MM.1S (cell line): ENCODE results near the gene CLEC16A.

ENCODE experiments used
- DNase-seq: peaks from one replicate; pipeline ENCODE4 v3.0.0-alpha.2; 2015
- H2AFZ ChIP-seq: fragments of 300-600 bp; sonication (generic); 2 replicates; pipeline ENCODE4 v1.6.0; 2016; ENCODE audit warnings: antibody characterized with exemption, low read length
- H3F3A ChIP-seq: fragments of 300-600 bp; sonication (generic); 2 replicates; pipeline ENCODE4 v1.6.1; 2016; ENCODE audit warnings: mild to moderate bottlenecking, antibody characterized with exemption, low read length, moderate library complexity, mixed read lengths; ENCODE audit not compliant: insufficient read depth
- H3K27ac ChIP-seq: fragments of 300-600 bp; sonication (generic); 2 replicates; pipeline ENCODE4 v1.5.1; 2016; ENCODE audit warnings: mild to moderate bottlenecking, low read length
- H3K27me3 ChIP-seq: fragments of 300-600 bp; sonication (generic); replicated peaks from 2 replicates; pipeline ENCODE4 v1.6.0; 2016; ENCODE audit warnings: low read length; ENCODE audit not compliant: insufficient read depth
- H3K36me3 ChIP-seq: fragments of 300-600 bp; sonication (generic); replicated peaks from 2 replicates; pipeline ENCODE4 v1.6.1; 2016; ENCODE audit warnings: mild to moderate bottlenecking, low read length, mixed read lengths; ENCODE audit not compliant: insufficient read depth
- H3K4me1 ChIP-seq: fragments of 300-600 bp; sonication (generic); 2 replicates; pipeline ENCODE4 v1.6.1; 2016; ENCODE audit warnings: low read length, mixed read lengths
- H3K4me2 ChIP-seq: fragments of 300-600 bp; sonication (generic); 2 replicates; pipeline ENCODE4 v1.6.0; 2016; ENCODE audit warnings: low read depth, low read length
- H3K4me3 ChIP-seq: fragments of 300-600 bp; sonication (generic); 2 replicates; pipeline ENCODE4 v1.5.1; 2016; ENCODE audit warnings: low read length, mixed read lengths
- H3K79me2 ChIP-seq: fragments of 300-600 bp; sonication (generic); 2 replicates; pipeline ENCODE4 v1.6.1; 2016; ENCODE audit warnings: mixed run types, low read length, mixed read lengths
- H3K9ac ChIP-seq: fragments of 300-600 bp; sonication (generic); 2 replicates; pipeline ENCODE4 v1.6.1; 2016; ENCODE audit warnings: low read length, mixed read lengths
- H3K9me2 ChIP-seq: fragments of 300-600 bp; sonication (generic); replicated peaks from 2 replicates; pipeline ENCODE4 v1.6.1; 2016; ENCODE audit warnings: mild to moderate bottlenecking, low read length, mixed read lengths; ENCODE audit not compliant: insufficient read depth
- H3K9me3 ChIP-seq: fragments of 300-600 bp; sonication (generic); replicated peaks from 2 replicates; pipeline ENCODE4 v1.6.1; 2016; ENCODE audit warnings: mild to moderate bottlenecking, low read length, mixed read lengths; ENCODE audit not compliant: insufficient read depth
- H4K20me1 ChIP-seq: fragments of 300-600 bp; sonication (generic); 2 replicates; pipeline ENCODE4 v1.6.1; 2016; ENCODE audit warnings: mild to moderate bottlenecking, low read length, moderate library complexity, mixed read lengths; ENCODE audit not compliant: insufficient read depth
- EZH2 ChIP-seq: fragments of 300-600 bp; sonication (generic); optimal IDR thresholded peaks from 2 replicates; pipeline ENCODE3; 2017; ENCODE audit warnings: low read depth, mild to moderate bottlenecking, antibody characterized with exemption, low read length, mixed read lengths
- EZH2phosphoT487 ChIP-seq: fragments of 300-600 bp; sonication (generic); IDR thresholded peaks from 2 replicates; pipeline ENCODE4 v1.6.1; 2018; ENCODE audit warnings: antibody characterized with exemption, low read length
- TF ChIP-seq, protein P1 (sequence below): fragments of 300-600 bp; sonication (generic); IDR thresholded peaks from 2 replicates; pipeline ENCODE4 v1.5.1; 2016; ENCODE audit warnings: antibody characterized with exemption, low read length, mixed read lengths

Gene CLEC16A

DNA sequence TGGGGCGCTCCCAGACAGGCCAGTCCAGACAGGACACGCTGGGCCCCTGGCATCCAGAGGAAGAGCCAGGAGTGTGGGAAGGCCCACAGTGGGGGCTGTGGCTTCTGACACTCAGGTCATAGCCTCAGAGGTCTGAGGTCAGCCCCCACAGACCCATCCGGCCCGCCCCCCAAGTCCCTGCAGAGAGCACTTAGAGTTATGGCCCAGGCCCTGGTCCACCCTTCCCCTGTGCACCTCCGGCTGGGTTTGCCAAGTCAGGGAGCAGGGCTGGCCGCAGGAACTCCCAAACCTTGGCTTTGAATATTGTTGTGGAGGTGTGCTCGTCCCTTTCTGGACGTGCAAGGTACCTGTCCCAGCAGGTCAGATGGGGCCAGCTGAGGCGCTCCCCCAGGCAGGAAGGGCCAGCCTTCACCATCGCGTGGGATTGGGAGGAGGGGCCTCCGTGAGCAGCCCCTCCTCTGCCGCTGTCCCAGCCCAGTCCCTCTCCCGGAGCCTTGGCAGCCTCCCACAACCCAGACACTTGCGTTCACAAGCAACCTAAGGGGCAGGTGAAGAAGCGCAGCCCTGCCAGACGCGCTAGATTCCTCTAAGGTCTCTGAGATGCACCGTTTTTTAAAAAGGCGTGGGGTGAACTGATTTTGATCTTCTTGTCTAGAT is 237.0 kb downstream of the CLEC16A start:
- H3K27ac ChIP-seq, result no peak overlapping the region
- no peaks in the 10 kb centered on the region for H3K4me1 ChIP-seq
- DNase-seq, result no peak

DNA sequence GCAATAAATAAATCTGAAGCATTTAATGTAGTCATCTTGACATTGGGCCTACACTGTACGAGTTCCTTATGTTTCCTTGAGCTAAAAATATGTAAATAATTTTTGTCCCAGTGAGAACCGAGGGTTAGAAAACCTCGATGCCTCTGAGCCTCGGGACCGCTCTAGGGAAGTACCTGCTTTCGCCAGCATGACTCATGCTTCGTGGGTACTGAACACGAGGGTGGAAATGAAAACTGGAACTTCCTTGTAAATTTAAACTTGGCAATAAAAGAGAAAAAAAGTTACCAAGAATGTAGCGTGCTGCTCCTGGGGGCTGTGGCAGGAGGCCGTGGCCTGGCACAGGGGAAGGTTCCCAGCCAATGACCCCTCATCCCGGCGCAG is 237.5 kb downstream of the CLEC16A start:
- TF ChIP-seq EZH2 (no peak), EZH2phosphoT487 (no peak)
- TF ChIP-seq, protein P1, sequence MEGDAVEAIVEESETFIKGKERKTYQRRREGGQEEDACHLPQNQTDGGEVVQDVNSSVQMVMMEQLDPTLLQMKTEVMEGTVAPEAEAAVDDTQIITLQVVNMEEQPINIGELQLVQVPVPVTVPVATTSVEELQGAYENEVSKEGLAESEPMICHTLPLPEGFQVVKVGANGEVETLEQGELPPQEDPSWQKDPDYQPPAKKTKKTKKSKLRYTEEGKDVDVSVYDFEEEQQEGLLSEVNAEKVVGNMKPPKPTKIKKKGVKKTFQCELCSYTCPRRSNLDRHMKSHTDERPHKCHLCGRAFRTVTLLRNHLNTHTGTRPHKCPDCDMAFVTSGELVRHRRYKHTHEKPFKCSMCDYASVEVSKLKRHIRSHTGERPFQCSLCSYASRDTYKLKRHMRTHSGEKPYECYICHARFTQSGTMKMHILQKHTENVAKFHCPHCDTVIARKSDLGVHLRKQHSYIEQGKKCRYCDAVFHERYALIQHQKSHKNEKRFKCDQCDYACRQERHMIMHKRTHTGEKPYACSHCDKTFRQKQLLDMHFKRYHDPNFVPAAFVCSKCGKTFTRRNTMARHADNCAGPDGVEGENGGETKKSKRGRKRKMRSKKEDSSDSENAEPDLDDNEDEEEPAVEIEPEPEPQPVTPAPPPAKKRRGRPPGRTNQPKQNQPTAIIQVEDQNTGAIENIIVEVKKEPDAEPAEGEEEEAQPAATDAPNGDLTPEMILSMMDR, result no peak
- Histone ChIP-seq H3F3A (no peaks in the 10 kb centered on the region), H4K20me1 (no peaks in the 10 kb centered on the region), H3K79me2 (no peaks in the 10 kb centered on the region), H3K4me3 (no peak overlapping the region), H2AFZ (no peak overlapping the region), H3K9me3 (no peaks in the 10 kb centered on the region), H3K9me2 (no peaks in the 10 kb centered on the region), H3K27ac (no peak overlapping the region), H3K27me3 (no peaks in the 10 kb centered on the region), H3K4me2 (no peak overlapping the region), H3K4me1 (no peaks in the 10 kb centered on the region), H3K36me3 (no peaks in the 10 kb centered on the region), H3K9ac (no peak overlapping the region)
- DNase-seq, result no peak

More for the DNA sequence above, 237.0 kb downstream of the CLEC16A start:
- Histone ChIP-seq H3K27me3 (no peaks in the 10 kb centered on the region), H2AFZ (no peak overlapping the region), H3K9me3 (no peaks in the 10 kb centered on the region), H3K36me3 (no peaks in the 10 kb centered on the region), H3K4me3 (no peak overlapping the region), H3K79me2 (no peaks in the 10 kb centered on the region), H3F3A (no peaks in the 10 kb centered on the region), H3K4me2 (no peak overlapping the region), H4K20me1 (no peaks in the 10 kb centered on the region), H3K9me2 (no peaks in the 10 kb centered on the region), H3K9ac (no peak overlapping the region)
- TF ChIP-seq, protein P1, result no peak
- TF ChIP-seq EZH2phosphoT487, result no peak
- no peak for TF ChIP-seq EZH2

DNA sequence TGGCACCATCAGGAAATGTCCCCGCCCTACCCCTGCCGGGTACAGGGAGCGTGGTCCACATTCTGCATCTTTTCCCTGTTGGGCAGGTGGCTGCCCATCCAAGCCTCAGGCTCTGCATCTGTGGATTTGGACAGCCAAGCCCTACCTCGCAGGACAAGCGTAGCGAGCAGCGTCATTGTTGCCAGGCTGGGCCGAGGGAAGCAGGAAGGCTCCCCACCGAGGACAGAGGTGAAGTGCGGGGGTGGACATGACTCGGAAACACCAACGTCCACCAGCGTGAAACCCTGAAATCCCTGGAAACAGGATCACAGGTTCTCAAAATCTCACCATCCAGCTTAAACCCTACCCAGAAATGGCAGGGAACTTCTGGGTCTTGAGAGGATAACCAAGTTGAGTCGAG is 238.0 kb downstream of the CLEC16A start:
- Histone ChIP-seq H3K4me1 (no peaks in the 10 kb centered on the region), H3F3A (no peaks in the 10 kb centered on the region), H3K9me2 (no peaks in the 10 kb centered on the region), H3K36me3 (no peaks in the 10 kb centered on the region), H4K20me1 (no peaks in the 10 kb centered on the region), H3K4me3 (no peak overlapping the region), H3K4me2 (no peak overlapping the region), H3K9ac (no peak overlapping the region), H3K9me3 (no peaks in the 10 kb centered on the region), H3K27me3 (no peaks in the 10 kb centered on the region), H3K79me2 (no peaks in the 10 kb centered on the region), H2AFZ (no peak overlapping the region), H3K27ac (no peak overlapping the region)
- TF ChIP-seq EZH2phosphoT487, result no peak
- TF ChIP-seq, protein P1, result no peak
- TF ChIP-seq EZH2, result no peak
- no peak for DNase-seq
